HG02885 (cell line): ENCODE results near the gene SLC12A4.

Source experiments
- ATAC-seq: cut with Tn5 transposase; IDR thresholded peaks from one replicate; pipeline ENCODE4 v1.9.1; 2021; ENCODE audit warnings: mild to moderate bottlenecking; ENCODE audit not compliant: unreplicated experiment, poor library complexity

The SLC12A4 gene

GRCh38 chr16:67965668-67966548 is 2.5 kb downstream of the SLC12A4 start:
- ATAC-seq: no peak

GRCh38 chr16:67964477-67965131 is 3.8 kb downstream of the SLC12A4 start:
- no peak for ATAC-seq

- no peak for ATAC-seq
Measured at GRCh38 chr16:67963662-67964321, 4.6 kb downstream of the SLC12A4 start.

- ATAC-seq: no peak
Measured at GRCh38 chr16:67963292-67963661, 5.2 kb downstream of the SLC12A4 start.

- no peak for ATAC-seq
Measured at GRCh38 chr16:67962135-67962534, 6.3 kb downstream of the SLC12A4 start.

- ATAC-seq: no peak
Measured at GRCh38 chr16:67961551-67961957, 6.9 kb downstream of the SLC12A4 start.

GRCh38 chr16:67959536-67960329 is 8.7 kb downstream of the SLC12A4 start:
- no peak for ATAC-seq

GRCh38 chr16:67957622-67958021 is 10.8 kb downstream of the SLC12A4 start:
- ATAC-seq: no peak

GRCh38 chr16:67954421-67955196 is 13.8 kb downstream of the SLC12A4 start:
- ATAC-seq: no peak

GRCh38 chr16:67953641-67954375 is 14.6 kb downstream of the SLC12A4 start:
- no peak for ATAC-seq

- ATAC-seq: no peak
Measured at GRCh38 chr16:67951485-67951884, 17.0 kb downstream of the SLC12A4 start.

- ATAC-seq: no peak
Measured at GRCh38 chr16:67950335-67950843, 18.0 kb downstream of the SLC12A4 start.

GRCh38 chr16:67949645-67950044 is 18.8 kb downstream of the SLC12A4 start:
- ATAC-seq: no peak

GRCh38 chr16:67948015-67948414 is 20.4 kb downstream of the SLC12A4 start:
- no peak for ATAC-seq

- no peak for ATAC-seq
Measured at GRCh38 chr16:67946966-67947558, 21.4 kb downstream of the SLC12A4 start.

- no peak for ATAC-seq
Measured at GRCh38 chr16:67946128-67946569, 22.3 kb downstream of the SLC12A4 start.

GRCh38 chr16:67945392-67945933 is 23.0 kb downstream of the SLC12A4 start:
- no peak for ATAC-seq
